GM23338 (cell line): ENCODE measurements around the gene ZNF614. TPM values are rescaled to one million over a fixed set of nuclear protein-coding genes. Genes with fewer than 3 reads are reported as not detected.

Source experiments
- ATAC-seq: fragments of 200-7000 bp; cut with Tn5 transposase; 3 replicates; pipeline ENCODE4 v1.9.1; 2020
- DNase-seq: peaks from one replicate; pipeline ENCODE4 v3.0.0-alpha.2; 2015; ENCODE audit warnings: low spot score
- H2AFZ ChIP-seq: fragments of 200-600 bp; sonication (generic); 2 replicates; pipeline ENCODE4 v1.8.0; 2016; ENCODE audit warnings: antibody characterized with exemption, mild to moderate bottlenecking, moderate library complexity
- H3F3A ChIP-seq: fragments of 200-600 bp; sonication (generic); replicated peaks from 2 replicates; pipeline ENCODE4 v1.8.0; 2017; ENCODE audit warnings: antibody characterized with exemption, mixed run types, low read depth
- H3K27ac ChIP-seq: fragments of 200-600 bp; sonication (generic); 2 replicates; pipeline ENCODE4 v1.6.1; 2016; ENCODE audit warnings: low read depth
- H3K27me3 ChIP-seq: fragments of 200-600 bp; sonication (generic); 2 replicates; pipeline ENCODE4 v1.8.0; 2016; ENCODE audit warnings: mild to moderate bottlenecking, mixed run types, moderate library complexity; ENCODE audit not compliant: insufficient read depth
- H3K36me3 ChIP-seq: fragments of 200-600 bp; sonication (generic); 2 replicates; pipeline ENCODE4 v1.8.0; 2016; ENCODE audit warnings: mild to moderate bottlenecking; ENCODE audit not compliant: insufficient read depth
- H3K4me1 ChIP-seq: fragments of 200-600 bp; sonication (generic); 2 replicates; pipeline ENCODE4 v1.8.0; 2016; ENCODE audit warnings: mild to moderate bottlenecking, moderate library complexity; ENCODE audit not compliant: insufficient read depth
- H3K4me2 ChIP-seq: fragments of 200-600 bp; sonication (generic); 2 replicates; pipeline ENCODE4 v1.7.1; 2017; ENCODE audit warnings: mixed run types
- H3K4me3 ChIP-seq: fragments of 200-600 bp; sonication (generic); 2 replicates; pipeline ENCODE4 v1.6.1; 2016; ENCODE audit warnings: mixed run types
- H3K79me2 ChIP-seq: fragments of 200-600 bp; sonication (generic); replicated peaks from 2 replicates; pipeline ENCODE4 v1.8.0; 2017; ENCODE audit warnings: mild to moderate bottlenecking; ENCODE audit not compliant: insufficient read depth
- H3K9me2 ChIP-seq: fragments of 200-600 bp; sonication (generic); 2 replicates; pipeline ENCODE4 v1.8.0; 2017; ENCODE audit not compliant: insufficient read depth
- H4K20me1 ChIP-seq: fragments of 200-600 bp; sonication (generic); replicated peaks from 2 replicates; pipeline ENCODE4 v1.8.0; 2017; ENCODE audit warnings: mild to moderate bottlenecking; ENCODE audit not compliant: insufficient read depth
- H3K27ac Mint-ChIP-seq: 2 replicates; pipeline ENCODE4 v1.8.0; 2020; ENCODE audit warnings: inconsistent platforms, mild to moderate bottlenecking, moderate library complexity, mixed read lengths
- H3K27me3 Mint-ChIP-seq: 3 replicates; pipeline ENCODE4 v1.8.0; 2022; ENCODE audit warnings: low read depth, mild to moderate bottlenecking, moderate library complexity, mixed read lengths, inconsistent platforms; ENCODE audit not compliant: insufficient read depth, poor library complexity
- H3K36me3 Mint-ChIP-seq: 3 replicates; pipeline ENCODE4 v1.8.0; 2021; ENCODE audit warnings: low read depth, mild to moderate bottlenecking, inconsistent platforms, moderate library complexity, mixed read lengths
- H3K4me1 Mint-ChIP-seq: 3 replicates; pipeline ENCODE4 v1.8.0; 2020; ENCODE audit warnings: mild to moderate bottlenecking, inconsistent platforms, mixed read lengths
- H3K4me3 Mint-ChIP-seq: 3 replicates; pipeline ENCODE4 v1.8.0; 2021; ENCODE audit warnings: moderate library complexity, mild to moderate bottlenecking, inconsistent platforms, mixed read lengths
- H3K9me3 Mint-ChIP-seq: 3 replicates; pipeline ENCODE4 v1.8.0; 2020; ENCODE audit warnings: moderate library complexity, mild to moderate bottlenecking, inconsistent platforms, mixed read lengths
- CREB1 ChIP-seq: fragments of 250-450 bp; sonication (Bioruptor Pico); IDR thresholded peaks from 2 replicates; pipeline ENCODE4 v1.5.0; 2020; ENCODE audit warnings: low read depth, mild to moderate bottlenecking, moderate library complexity
- CTCF ChIP-seq, 2 experiments: fragments of 200-600 bp in 1 of 2; sonication (generic) in 1 of 2; conservative IDR thresholded peaks; 2 replicates each; pipeline versions ENCODE4 v1.5.1 to v1.6.1; 2016 to 2017; ENCODE audit warnings: antibody characterized with exemption in 2 of 2, low read depth in 2 of 2, mild to moderate bottlenecking in 2 of 2, moderate library complexity in 1 of 2
- ETS1 ChIP-seq: IDR thresholded peaks from 2 replicates; pipeline ENCODE4 v1.6.1; 2016; ENCODE audit warnings: antibody characterized with exemption
- EZH2 ChIP-seq: fragments of 200-600 bp; sonication (generic); IDR thresholded peaks from one replicate; pipeline ENCODE4 v1.8.0; 2017; ENCODE audit warnings: antibody characterized with exemption, mild to moderate bottlenecking, low read depth; ENCODE audit not compliant: unreplicated experiment
- EZH2phosphoT487 ChIP-seq: fragments of 200-600 bp; sonication (generic); IDR thresholded peaks from one replicate; pipeline ENCODE4 v1.8.1; 2018; ENCODE audit warnings: antibody characterized with exemption; ENCODE audit not compliant: unreplicated experiment
- JUNB ChIP-seq: IDR thresholded peaks from one replicate; pipeline ENCODE4 v1.6.1; 2016; ENCODE audit warnings: antibody characterized with exemption; ENCODE audit not compliant: unreplicated experiment
- NANOG ChIP-seq: IDR thresholded peaks from 2 replicates; pipeline ENCODE4 v1.6.1; 2016; ENCODE audit warnings: antibody characterized with exemption, borderline replicate concordance
- POLR2AphosphoS5 ChIP-seq: IDR thresholded peaks from 2 replicates; pipeline ENCODE4 v1.6.1; 2016; ENCODE audit warnings: antibody characterized with exemption, low read depth
- REST ChIP-seq: IDR thresholded peaks from one replicate; pipeline ENCODE4 v1.6.1; 2018; ENCODE audit warnings: antibody characterized with exemption; ENCODE audit not compliant: unreplicated experiment
- STAT1 ChIP-seq: IDR thresholded peaks from one replicate; pipeline ENCODE4 v1.6.1; 2016; ENCODE audit warnings: antibody characterized with exemption; ENCODE audit not compliant: unreplicated experiment
- ZNF331 ChIP-seq: fragments of 250-450 bp; sonication (Bioruptor Pico); IDR thresholded peaks from 2 replicates; pipeline ENCODE4 v1.5.0; 2020; ENCODE audit warnings: low read depth, mild to moderate bottlenecking, moderate library complexity
- ZNF462 ChIP-seq: fragments of 250-450 bp; sonication (Bioruptor Pico); IDR thresholded peaks from 2 replicates; pipeline ENCODE4 v1.5.0; 2020; ENCODE audit warnings: mild to moderate bottlenecking, moderate library complexity
- polyA plus RNA-seq: library from polyadenylated mRNA; unstranded; fragments of >200 nt; fragmentation: Nextera tagmentation; extraction: Ambion mirVana; gene quantifications from 2 replicates; pipeline ENCODE4 v1.2.1, GENCODE V29; 2016
- total RNA-seq: library from RNA; depleted of rRNA; stranded (reverse); fragments of >200 nt; shearing (Covaris generic); gene quantifications from 2 replicates; pipeline ENCODE4 v1.2.3, GENCODE V29; 2014

Gene ZNF614
- total and polyA plus RNA-seq, 2 experiments from 2014 or later, result 9.1 to 26.2 TPM

- Histone ChIP-seq H3K79me2 (peaks cover 4% of the 10 kb centered on the region), H3K36me3 (peaks cover 52% of the 10 kb centered on the region), H3K27ac (no peak overlapping the region), H3F3A (no peaks in the 10 kb centered on the region; the same call in 1 of the 2 replicates), H3K9me2 (peaks cover 7% of the 10 kb centered on the region), H3K4me1 (no peaks in the 10 kb centered on the region), H4K20me1 (no peaks in the 10 kb centered on the region), H2AFZ (no peak overlapping the region), H3K4me2 (no peak overlapping the region), H3K4me3 (peak overlapping the region; percentile 21; the same call in 1 of the 2 replicates), H3K27me3 (no peaks in the 10 kb centered on the region)
- Mint-ChIP-seq H3K4me1 (no peaks in the 10 kb centered on the region), H3K4me3 (no peak overlapping the region), H3K9me3 (peaks cover 82% of the 10 kb centered on the region), H3K36me3 (peaks cover 95% of the 10 kb centered on the region), H3K27ac (no peak overlapping the region), H3K27me3 (no peaks in the 10 kb centered on the region)
- TF ChIP-seq ETS1 (no peak), ZNF331 (CRISPR knock-in tag) (no peak), EZH2 (no peak), ZNF462 (CRISPR knock-in tag) (no peak), CTCF (conservative IDR thresholded peaks at IDR 0.05; ENCODE audit: low read depth in 2 of 2) (no peak), EZH2phosphoT487 (no peak), POLR2AphosphoS5 (no peak), CREB1 (no peak), NANOG (no peak), REST (no peak), JUNB (no peak), STAT1 (no peak)
- DNase-seq (no peak), ATAC-seq (no peak)
Measured at GRCh38 chr19:52034051-52034728, 6.0 kb upstream of the ZNF614 start.
